HG03439 (cell line): ENCODE measurements around the gene PLXDC2.

Experiments
- ATAC-seq: cut with Tn5 transposase; IDR thresholded peaks from one replicate; pipeline ENCODE4 v1.9.1; 2021; ENCODE audit warnings: mild to moderate bottlenecking, moderate library complexity; ENCODE audit not compliant: unreplicated experiment

Gene PLXDC2

DNA sequence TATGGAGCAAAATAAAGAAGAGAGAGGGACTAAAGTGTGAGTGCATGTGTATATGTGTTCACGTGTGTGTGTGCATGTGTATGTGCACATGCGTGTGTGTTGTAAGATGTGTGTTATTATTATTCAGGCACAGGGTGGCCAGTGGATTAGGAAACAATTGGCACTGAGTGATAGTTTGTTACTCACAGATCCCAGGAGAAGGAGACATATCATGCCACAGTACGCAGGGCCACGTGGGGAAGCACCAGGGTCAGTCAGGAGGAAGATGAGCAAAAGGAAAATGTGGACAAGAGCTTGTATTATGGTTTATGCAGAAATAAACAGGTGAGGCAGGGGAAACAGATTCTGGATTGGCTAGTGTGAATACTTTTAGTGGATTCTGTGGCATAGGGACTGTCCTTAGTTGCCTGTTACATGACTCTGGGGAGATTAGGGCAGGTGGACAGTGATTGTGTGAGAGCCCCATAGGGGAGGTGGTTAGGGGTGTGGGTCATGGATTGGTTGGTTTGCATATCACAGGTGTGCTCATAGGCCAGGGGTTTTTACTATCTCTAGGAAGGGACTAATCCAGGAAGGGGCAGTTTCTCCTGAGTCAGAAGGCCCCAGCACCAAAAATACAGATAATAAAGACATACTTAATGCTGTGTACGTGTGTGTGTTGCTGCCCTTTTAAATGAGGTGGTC lies 90.0 kb downstream of the PLXDC2 start:
- ATAC-seq, result no peak

DNA sequence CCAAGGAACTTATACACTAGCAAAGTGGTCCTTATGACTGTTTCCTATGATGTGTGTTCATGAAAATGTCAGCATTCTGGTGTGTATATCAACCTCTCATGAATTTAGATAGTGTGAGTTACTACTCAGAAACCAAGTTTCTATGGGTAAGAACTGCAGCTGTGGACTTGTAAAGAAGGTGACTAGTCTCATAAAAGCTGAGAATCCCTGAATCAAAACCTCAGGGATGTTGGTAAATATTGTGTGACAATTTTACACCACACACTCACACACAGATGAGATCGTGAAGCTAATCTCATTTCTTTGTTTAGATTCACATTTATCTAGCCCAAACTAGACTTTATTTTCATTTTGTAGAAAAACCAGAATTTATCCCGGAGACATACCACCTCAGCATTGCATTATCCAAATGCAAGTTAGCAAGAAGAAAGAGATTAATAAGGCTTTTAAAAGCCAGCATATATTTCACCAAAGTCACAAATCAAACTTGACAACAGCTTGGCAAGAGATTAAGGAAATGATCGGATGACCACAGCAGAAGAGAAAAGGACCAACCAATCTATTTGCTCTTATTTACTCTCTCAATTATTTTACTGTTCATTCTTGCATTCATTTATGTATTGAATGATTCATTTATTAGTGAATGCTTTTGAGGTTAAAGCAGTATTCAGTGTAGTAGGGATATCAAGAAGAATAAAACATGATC lies 92.9 kb downstream of the PLXDC2 start:
- no peak for ATAC-seq

DNA sequence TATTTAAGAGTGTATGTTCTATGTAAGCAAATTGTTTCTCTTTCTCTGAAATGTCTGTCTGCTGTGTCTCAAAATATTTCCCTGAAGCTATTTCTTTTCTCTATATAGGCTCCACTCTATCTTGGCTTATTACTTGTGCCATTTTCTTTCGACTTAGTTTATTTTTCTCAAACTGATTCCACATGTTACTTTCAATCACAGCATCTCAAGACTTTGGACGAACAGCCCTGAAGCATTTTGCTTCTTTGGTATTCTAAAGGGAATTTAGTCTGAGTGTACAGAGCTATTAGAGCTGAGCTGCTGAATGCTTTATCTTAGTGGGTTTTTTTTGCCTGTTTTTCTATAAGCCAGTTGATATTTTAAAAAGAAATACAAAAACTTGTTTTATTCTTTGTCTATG lies 95.7 kb downstream of the PLXDC2 start:
- no peak for ATAC-seq

DNA sequence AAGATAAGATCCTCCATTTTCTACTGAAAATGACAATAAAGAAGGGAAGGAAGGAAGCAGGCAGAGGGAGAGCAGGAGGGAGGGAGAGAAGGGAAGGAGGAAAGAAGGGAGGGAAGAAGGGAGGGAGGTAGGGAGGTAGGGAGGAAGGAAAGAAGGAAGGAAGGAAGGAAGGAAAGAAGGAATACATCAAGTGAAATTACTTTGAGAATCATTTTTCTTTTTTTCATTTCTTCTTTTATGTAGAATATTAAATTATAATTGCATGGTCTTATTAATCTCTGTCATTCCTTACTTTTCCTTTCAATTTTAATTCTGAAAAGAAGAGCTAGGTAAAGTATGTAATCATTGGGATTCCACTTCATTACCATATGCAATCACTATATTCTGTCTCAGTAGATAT lies 97.8 kb downstream of the PLXDC2 start:
- no peak for ATAC-seq

DNA sequence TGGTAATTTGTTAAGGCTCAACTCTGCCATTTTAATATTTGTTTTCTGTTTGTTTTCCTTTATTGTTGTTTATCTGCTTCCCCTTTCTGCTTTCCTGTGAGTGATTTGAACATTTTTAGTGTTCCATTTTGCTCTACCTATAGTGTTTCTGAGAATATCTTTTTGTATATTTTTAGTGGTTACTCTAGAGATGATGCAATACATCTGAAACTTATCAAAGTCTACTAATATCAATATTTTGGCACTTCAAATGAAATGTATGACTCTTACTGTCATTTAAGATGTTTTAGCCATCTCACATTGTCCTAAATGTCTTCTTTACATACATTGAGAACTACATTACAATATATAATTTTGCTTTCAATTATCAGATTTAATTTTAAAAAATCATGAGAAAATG lies 98.9 kb downstream of the PLXDC2 start:
- no peak for ATAC-seq

DNA sequence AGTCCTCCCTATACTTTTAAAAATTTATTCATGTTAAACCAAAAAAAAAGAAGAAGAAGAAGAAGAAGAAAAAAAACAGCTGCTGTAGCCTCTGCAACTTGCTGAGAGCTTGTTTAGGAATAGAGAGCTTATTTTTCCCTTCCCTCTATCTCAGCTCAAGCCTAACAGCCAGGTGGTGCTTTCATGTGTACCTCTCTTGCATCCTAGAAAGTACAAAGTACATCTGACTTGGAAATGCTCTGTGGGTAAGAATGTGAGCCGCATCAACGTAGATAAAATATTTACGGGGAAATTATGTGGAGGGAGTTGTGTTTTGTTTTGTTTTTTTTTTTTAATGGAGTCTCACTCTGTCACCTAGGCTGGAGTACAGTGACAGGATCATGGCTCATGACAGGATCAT lies 99.6 kb downstream of the PLXDC2 start:
- no peak for ATAC-seq

DNA sequence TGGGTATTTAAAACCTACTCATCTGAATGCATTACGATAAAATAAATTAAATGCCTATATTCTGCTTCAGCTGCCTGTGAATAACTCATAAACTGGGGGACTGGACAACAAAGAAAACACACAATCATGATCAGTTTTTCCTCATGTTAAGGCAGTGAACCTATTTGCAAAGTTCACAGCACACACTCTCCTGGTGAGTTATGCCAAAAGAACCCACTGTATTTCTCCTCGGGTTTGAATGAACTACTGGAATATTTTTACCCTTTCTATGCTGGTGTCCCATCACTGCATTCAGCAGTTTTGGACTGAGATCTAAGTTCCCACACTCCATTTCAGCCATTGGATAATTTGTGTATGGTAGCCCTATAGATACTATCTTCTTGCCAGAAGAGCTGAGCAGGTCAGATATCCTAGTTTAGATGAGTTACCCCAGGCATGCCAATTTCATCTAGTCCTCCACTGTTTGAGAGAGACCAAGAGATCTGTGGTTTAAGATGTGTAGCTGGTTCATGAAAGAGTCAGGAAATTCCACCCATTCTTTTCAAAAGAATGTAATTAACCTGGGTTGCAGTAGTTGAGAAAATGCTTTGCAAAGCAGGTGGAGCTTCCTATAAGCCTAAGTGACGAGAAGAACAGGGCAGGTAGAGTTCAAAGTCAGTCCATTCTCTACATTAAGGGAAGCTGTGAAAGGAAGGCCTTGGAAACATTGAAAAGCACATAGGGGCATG lies 101.7 kb downstream of the PLXDC2 start:
- no peak for ATAC-seq

DNA sequence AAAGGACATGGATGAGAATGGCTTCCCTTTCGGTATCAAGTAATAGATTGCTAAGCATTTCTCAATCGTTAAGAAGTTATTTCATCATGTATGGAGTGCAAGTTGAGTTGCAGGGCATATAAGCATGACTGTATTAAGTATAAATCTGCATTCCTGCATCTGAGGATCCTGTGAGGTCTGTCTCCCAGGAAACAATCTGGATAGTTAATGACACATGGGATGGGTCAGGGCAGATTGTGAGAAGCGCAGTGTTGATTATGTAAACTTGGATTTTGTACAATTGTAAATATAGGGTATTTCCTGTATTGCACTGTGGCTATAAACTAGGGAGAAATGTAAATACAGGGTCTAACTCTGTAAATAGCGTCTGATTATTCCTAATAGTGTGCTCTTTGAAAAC lies 102.6 kb downstream of the PLXDC2 start:
- ATAC-seq, result no peak

DNA sequence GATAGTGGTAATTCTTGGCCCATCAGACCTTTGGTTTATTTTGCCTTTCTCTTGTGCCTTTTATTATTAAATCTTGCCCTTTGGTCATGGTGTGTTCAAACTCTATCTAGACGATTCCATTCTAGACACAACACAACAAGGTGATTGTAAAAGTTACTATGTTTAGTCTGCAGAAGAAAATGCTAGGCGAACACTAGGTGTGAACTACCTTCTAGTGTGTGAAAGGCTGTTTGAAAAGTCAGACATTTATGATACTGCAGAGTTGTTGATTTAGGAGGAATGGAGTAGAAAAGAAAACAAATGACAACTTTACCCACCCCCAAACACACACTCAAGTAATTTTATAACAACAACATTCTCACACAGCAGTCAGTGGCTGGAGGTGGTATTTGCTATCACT lies 103.4 kb downstream of the PLXDC2 start:
- no peak for ATAC-seq

DNA sequence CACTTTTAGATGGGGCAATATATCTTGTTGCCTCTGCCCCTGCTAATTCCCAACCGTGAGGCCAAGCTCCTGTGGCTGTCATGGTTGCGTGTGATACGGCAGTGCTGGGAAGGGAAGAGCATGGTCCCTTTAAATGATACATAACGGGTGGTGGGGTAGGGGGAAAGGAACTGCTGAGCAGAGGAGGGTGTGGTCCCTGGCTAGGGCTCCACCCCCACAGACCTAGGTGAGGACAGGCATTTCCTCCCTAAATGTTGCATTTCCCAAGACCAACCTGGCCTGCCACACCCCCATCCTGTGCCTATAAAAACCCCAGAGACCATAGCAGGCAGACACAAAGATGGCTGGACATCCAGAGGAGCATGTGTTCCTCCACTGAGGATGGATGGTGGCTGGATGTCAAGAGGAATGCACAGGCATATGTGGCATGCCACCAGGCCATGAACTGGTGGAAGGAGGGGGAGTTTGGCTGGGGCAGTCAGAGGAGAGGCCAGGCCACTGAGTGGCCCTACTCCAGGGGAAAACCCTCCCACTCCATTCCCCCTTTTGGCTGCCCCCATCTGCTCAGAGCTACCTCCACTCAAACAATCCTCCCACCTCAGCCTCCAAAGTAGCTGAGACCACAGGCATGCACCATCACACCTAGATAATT lies 104.0 kb downstream of the PLXDC2 start:
- no peak for ATAC-seq

DNA sequence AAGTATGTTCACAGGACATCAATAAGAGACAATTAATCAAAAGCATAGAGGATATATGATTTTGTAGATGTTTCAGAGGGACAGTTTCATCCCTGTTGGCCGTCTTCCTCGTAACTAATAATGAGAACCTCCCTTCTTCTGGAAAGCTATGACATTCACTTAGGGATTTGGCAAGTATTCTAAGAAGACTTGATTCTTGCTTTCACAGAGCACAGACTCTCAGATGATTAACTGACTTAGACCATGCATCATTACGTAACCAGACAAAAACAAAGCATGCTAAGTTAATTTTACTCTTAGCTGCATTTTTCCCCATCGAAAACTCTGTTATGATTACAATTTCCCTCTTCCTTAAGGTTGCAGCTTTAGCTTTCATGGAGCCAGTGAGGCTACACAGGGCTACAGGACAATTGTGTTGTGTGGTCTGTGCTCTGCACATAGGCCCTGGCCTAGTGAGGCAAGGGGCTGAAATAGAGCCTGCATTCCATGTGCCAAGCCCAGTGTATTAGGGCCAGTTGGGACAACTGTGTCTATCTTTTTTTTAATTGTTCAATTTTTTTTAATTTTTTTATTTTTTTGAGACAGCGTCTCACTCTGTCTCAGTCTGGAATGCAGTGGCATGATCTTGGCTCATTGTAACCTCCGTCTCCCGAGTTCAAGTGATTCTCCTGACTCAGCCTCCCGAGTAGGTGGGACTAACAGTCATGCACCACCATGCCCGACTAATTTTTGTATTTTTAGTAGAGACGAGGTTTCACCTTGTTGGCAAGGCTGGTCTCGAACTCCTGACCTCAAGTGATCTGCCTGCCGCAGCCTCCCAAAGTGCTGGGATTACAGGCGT lies 105.3 kb downstream of the PLXDC2 start:
- ATAC-seq, result no peak

DNA sequence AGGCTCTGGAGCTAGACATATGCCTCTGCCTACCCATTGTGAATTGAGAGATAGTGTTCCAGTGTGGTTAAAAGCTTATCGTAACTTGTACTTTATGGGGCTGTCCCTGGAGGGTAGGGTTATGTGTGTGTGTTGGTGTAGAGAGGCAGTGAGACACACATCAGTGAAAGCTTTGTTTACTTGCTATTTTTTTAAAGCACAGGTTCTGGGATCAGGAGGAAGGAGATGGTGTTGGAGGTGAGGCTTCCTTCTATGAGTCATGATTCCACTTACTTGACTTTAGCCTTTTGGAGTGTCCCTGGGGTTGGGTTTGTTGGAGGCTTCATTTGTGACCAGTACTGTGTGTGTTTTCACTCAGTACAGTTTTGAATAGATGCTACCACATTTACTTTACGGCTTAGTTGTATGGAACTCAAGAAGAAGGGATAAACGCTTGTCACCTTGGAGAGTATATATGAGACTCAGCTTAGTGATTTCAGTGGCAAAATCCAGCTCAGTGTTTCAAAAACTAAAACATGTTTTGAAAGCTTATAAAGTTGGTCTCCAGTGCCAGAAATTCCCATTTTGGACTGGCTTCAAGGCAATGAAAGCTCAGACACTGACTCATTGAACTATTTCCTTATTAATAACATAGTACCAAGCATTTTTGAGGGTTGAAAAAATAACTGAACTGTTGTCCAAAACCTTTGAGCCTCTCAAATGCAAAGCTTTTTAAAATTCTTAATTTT lies 106.2 kb downstream of the PLXDC2 start:
- ATAC-seq, result no peak

DNA sequence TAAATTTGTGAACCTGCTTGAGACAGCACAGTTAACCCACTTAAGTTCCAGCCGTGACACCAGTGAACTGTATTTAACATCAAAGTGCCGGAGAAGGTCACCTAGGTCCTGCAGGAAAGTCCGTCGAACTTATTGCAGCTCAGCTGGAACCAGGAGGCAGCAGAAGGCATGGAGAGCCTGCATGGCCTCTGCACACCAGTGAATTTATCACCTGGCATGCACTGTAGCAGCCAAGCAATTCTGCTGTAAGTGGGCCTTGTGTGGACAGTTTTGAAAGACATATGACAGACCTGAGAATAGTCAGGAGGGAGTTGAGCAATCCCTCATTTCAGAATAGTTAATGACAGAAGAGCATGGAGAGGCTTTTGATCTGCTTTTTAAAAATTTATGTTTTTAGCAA lies 108.8 kb downstream of the PLXDC2 start:
- ATAC-seq, result no peak

DNA sequence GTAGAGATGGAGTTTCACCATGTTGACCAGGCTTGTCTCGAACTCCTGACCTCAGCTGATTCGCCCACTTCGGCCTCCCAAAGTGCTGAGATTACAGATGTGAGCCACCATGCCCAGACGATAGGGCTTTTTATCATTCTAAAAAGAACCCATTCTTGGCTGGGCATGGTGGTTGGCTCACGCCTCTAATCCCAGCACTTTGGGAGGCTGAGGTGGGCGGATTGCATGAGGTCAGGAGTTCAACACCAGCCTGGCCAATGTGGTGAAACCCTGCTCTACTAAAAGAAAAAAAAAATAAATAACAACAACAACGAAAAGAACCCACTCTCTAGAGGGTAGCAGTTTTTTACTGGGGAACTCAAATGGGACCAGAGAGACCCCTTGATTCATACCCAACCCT lies 112.7 kb downstream of the PLXDC2 start:
- no peak for ATAC-seq

DNA sequence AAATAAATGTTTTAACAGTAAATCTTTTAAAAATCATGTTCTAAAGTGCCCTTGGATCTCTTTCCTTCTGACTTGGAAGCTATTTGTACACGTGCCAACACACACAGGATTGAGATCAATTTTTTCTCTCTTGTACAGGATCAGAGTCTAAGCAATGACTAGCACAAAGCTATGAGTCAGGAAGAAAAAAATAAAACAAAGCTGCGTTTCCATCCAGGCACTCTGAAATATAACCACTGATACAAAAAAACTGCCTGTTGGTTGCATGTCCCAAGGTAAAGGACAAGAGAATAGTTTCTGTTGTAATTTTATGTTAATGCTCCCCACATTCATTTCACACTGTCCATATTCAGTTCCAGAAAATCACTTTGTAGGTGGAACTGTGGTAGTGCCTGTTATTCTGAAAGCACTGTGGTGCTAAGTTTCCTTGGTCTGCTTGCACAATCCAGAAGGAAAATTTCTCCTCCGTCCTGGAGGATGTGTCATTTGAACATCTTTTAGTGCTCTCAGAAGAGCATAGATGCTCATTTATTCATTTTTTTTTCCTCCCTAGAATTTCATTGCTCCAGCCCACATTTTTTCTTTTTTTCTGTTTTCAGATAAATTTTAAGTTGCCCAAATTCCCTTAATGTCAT lies 113.4 kb downstream of the PLXDC2 start:
- ATAC-seq, result no peak

DNA sequence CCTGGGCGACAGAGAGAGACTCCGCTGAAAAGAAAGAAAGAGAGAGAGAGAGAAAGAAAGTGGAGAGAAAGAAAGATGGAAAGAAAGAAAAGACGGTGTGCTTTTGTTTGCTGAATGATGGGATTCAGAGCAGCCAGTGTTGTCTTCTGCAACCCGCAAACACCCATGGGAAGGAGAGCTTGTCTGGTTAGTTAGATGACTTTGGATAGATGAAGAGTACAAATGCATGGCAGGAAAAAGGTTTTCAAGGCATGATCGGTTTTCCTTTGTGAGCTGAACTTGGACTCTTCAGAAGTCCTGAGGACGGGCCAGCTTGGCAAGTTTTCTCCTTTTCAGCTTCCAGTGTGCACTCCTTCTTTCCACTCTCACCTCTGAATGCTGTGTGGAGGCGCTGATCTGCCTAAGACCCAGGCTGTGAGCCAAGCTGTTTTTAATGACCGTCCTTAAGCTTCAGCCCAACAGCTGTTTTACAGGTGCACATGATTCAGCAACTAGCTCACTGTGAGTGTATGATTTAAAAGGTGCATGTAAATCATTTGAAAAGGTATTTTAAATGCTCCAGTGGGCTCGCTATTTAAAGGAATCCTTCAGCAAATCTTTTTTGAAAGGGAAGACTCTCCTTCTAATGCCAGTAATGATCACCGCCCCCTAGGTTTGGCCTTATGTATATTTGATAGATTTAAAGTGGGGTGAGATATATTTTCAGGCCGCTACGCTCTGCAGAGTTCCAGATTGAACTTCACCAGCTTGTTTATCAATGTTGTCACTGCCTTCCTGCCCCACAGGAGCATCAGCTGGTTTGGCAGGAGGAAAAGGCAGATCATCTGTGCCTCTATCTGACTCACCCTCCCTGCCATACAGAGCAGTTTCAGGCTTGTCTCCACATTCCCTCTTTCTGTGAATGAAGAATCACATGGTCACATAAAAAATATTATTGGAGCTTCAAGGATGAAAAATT lies 115.0 kb downstream of the PLXDC2 start:
- no peak for ATAC-seq

DNA sequence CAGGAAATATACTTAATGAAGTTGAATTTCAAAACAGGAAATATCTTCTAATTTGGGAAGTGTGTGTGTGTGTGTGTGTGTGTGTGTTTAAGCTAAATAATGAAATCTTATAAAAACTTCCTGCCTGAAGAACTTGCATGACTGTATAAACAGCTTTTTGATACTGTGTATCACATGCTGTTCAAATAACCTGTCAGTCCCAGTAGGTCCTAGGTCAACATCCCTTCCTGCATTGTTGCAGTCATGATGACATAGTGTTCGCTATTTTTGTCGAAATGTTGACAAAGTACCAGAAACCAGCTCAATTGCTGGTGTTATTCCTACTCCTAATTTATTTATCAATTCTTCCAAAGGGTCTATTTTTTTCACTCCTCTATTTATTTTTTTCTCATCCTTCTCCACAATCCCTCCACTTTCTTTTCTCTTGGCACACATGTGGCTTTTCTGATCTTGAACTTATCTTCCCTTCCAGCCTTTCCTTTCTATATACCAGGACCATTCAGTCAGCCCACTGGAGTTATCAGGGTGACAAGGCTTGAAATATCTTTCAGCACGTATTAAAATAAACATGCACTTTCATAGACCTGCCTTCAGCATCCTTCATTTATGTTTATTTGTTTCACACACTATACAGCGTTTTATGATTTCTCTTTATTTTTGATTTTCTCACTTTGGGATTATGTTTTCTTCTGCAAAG lies 115.8 kb downstream of the PLXDC2 start:
- ATAC-seq, result no peak

DNA sequence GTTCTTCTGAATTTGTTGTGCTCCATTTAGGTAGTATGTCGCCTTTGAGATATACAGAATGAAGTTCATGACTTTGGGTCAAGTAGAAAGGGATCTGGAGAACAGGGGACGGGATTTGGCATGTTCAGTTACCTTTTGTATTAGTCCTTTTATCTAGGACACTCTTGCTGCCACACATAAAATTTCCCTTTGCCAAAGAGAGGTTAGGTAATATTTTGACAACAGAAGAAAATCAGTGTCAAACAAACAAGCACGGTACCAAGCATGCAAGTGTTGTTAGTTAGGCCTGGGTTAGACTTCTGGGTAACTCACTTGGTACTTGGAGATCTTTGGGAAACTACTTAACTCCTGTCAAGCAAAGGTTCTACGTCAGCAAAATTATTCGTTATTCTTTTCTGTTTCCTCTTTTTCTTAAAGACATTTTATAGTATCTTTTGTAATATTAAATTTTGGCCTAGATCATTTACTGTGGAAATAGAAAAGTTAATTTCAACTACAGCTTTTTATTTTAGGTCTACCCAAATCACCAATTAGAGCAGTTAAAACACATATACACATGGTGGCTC lies 116.7 kb downstream of the PLXDC2 start:
- no peak for ATAC-seq
